Neural cell (in vitro differentiated cells): ENCODE data around the gene PCED1B.

ENCODE experiments used
- CTCF ChIP-seq: fragments of 450-650 bp; IDR thresholded peaks from 2 replicates; pipeline ENCODE4 v1.5.1; 2014; ENCODE audit warnings: antibody characterized with exemption, mild to moderate bottlenecking, moderate library complexity; ENCODE audit not compliant: poor library complexity, severe bottlenecking
- EP300 ChIP-seq: fragments of 450-650 bp; conservative IDR thresholded peaks from 2 replicates; pipeline ENCODE4 v1.6.1; 2014; ENCODE audit warnings: antibody characterized with exemption, mild to moderate bottlenecking, moderate library complexity; ENCODE audit not compliant: poor library complexity, severe bottlenecking
- EZH2 ChIP-seq: fragments of 200-600, 300-800 bp; shearing (Covaris generic), sonication (generic); IDR thresholded peaks from 2 replicates; pipeline ENCODE4 v1.6.1; 2014; ENCODE audit warnings: antibody characterized with exemption, low read length, borderline replicate concordance, mild to moderate bottlenecking; ENCODE audit not compliant: insufficient read depth, poor library complexity, severe bottlenecking
- MXI1 ChIP-seq: fragments of 450-650 bp; conservative IDR thresholded peaks from 2 replicates; pipeline ENCODE4 v1.6.1; 2014; ENCODE audit warnings: antibody characterized with exemption, mild to moderate bottlenecking; ENCODE audit not compliant: poor library complexity, severe bottlenecking
- POLR2AphosphoS5 ChIP-seq: IDR thresholded peaks from 2 replicates; pipeline ENCODE4 v1.6.1; 2012
- RAD21 ChIP-seq: fragments of 450-650 bp; conservative IDR thresholded peaks from 2 replicates; pipeline ENCODE4 v1.6.1; 2014; ENCODE audit warnings: antibody characterized with exemption, mild to moderate bottlenecking, moderate library complexity
- REST ChIP-seq: IDR thresholded peaks from 2 replicates; pipeline ENCODE4 v1.6.1; 2012; ENCODE audit warnings: borderline replicate concordance
- SMC3 ChIP-seq: fragments of 450-650 bp; conservative IDR thresholded peaks from 2 replicates; pipeline ENCODE4 v1.6.1; 2014; ENCODE audit warnings: antibody characterized with exemption, mild to moderate bottlenecking, moderate library complexity; ENCODE audit not compliant: poor library complexity
- TAF1 ChIP-seq: IDR thresholded peaks from 2 replicates; pipeline ENCODE4 v1.6.1; 2012; ENCODE audit warnings: low read depth

GRCh38 chr12:47213396-47213795 lies 134.0 kb downstream of the PCED1B start:
- no peak for TF ChIP-seq CTCF
- no peak for TF ChIP-seq POLR2AphosphoS5
- no peak for TF ChIP-seq SMC3
- TF ChIP-seq REST: no peak
- no peak for TF ChIP-seq EP300
- no peak for TF ChIP-seq MXI1
- TF ChIP-seq EZH2: no peak
- no peak for TF ChIP-seq RAD21
- no peak for TF ChIP-seq TAF1
